ENCODE measurements around the gene PARN.
"Not testable (repeated sequence)": the region's sequence is repeated elsewhere in the genome, so short reads cannot be mapped to it uniquely, and the experiment has no call there.

The PARN gene

GRCh38 chr16:14423344-14423743, 206.7 kb downstream of the PARN start:
- DNase-seq, result no peak

DNA sequence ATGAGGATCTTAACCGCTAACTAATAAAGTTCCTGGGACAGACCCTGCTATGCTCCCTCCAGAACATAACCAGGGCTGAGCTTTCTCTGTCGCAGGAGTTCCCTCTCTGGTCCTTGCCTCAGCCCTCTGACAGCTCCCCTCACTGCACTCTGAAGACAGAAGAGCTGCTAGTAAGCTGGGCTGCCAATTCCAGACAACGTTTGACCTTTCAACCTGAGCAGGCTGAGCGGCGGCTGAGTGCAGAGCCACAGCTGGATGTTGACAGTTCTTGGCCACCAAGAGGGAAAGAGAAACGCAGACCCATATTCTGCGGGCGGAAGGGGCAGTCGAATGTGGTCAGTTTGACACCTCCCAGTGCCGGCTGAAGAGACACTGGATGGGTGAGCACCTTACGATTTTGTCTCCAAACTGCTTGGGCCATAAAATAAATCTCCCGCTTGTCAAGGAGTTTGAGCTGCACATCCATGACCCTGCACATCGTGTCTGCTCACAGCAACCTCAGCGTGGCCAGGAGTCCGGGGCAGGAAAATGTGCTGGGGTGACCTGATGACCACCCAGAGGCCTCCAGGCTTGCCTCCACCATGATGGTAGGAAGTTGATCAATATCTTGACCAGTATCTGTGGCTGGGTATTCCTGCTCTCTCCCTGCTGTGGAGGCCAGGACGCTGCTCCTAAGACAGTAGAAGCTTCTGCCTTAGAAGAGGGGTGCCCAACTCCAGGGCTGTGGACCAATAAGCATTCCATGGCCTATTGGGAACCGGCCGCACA, 209.2 kb downstream of the PARN start:
- no peak for DNase-seq

GRCh38 chr16:14420243-14420642, 209.8 kb downstream of the PARN start:
- not testable (repeated sequence) for DNase-seq

DNA sequence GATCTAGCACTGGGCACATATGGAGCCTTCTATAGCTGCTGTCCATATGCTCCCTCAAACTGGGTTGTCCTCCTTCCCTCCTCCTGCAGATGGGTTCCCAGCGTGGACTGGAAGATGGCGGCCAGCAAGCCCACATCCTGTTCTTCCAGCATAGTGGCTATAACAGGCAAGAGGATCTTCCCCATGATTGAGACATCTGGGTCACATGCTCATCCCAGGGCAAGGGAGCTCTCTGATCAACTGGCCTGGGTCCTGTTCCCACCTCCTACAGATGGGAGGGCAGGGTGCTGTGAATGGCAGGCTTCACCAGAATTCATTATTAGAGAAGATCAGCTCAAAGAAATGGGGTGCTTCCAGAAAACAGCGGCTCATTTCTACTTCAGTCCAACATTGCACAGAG, 210.2 kb downstream of the PARN start:
- DNase-seq, result no peak

GRCh38 chr16:14418795-14419225, 211.2 kb downstream of the PARN start:
- DNase-seq, result no peak

DNA sequence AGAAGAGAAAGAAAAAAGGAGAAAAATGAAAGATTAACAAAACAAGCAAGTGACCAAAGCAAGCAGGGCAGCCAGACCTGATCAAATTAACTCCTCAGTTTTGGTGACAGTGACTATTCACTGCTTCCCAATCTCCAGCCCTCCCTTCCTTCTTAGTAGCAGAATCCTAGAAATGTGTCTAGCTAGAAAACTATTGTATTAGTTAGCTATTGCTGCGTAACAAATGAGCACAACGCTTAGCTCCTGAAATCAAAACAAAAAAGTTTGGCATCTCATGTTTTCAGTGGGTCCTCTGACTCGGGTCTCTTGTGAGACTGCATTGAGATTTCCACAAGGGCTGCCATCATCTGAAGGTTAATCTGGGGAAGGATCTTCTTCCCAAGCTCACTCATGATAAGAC, 213.9 kb downstream of the PARN start:
- DNase-seq, result no peak

- no peak for DNase-seq
Observed at GRCh38 chr16:14415291-14415690, 214.8 kb downstream of the PARN start.

DNA sequence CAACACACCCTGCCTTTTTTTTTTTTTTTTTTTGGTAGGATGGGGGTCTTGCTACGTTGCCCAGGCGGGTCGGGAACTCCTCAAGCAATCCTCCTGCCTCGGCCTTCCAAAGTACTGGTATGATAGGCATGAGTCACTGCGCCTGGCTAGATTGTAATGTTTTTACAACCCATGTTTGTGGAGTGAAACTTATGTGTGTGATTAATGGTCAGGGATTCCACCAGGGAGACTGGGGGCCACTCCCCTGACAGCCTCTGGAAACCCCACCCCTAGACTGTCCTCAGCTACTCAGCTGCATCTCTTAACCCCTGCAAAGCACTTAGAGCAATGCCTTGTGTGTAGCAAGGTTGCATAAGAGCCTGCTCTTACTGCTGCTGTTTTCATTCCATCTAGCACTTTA, 220.5 kb downstream of the PARN start:
- DNase-seq, result no peak

GRCh38 chr16:14407786-14408399, 222.2 kb downstream of the PARN start:
- no peak for DNase-seq

DNA sequence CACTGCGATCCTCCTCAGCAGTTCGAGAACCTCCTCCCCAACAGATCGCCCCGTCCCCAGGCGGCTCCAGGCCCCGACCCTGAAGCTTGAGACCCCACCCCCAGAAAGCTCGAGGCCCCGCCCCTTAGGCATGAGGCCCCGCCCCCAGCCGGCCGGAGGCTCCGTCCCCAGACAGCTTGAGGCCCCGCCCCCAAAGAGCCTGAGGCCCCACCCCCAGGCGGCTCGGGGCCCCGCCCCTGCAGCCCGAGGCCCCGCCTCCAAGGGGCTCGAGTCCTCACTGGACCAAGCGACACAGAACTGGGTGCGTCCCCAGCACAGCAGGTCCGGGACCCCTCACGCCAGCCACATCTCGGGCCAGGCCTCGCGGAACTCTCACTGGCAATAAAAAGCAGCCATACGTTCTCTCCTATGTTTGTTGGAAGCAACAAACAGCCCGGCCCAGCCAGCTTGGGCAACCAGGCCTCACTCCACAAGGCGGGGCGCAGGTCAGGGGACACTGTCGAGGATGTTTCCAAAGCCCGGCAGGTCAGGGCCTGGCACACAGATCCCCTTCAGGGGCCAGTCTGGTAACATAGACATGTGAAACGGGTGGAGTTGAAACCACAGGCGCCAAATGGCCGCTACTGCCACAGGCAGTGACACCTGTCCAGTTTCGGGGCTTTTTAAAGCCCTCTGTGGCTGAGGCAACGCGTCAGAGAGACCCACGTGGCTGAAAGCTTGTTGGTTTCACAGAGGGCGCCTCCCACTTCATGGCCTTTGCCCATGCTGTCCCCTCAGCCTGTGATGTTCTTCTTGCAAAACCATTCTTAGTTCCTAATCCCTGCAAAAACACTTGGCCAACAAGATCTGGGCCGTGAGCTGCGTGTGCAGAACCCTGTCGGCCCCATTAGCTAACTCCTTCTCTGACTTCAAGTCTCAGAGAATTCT, 224.2 kb downstream of the PARN start:
- DNase-seq, result no peak

DNA sequence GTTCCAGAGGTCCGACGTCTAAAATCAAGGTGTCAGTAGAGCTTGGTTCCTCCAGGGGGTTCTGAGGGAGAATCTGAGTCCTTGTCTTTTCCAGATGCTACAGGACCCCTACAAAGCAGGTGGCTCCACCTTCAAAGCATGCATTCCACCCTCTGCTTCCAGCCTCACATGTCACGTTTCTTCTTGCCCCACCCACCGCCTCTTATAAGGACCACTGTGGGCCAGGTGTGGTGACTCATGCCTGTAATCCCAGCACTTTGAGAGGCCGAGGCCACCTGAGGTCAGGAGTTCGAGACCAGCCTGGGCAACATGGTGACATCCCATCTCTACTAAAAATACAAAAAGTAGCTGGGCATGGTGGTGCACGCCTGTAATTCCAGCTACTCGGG, 227.1 kb downstream of the PARN start:
- DNase-seq, result not testable (repeated sequence)

DNA sequence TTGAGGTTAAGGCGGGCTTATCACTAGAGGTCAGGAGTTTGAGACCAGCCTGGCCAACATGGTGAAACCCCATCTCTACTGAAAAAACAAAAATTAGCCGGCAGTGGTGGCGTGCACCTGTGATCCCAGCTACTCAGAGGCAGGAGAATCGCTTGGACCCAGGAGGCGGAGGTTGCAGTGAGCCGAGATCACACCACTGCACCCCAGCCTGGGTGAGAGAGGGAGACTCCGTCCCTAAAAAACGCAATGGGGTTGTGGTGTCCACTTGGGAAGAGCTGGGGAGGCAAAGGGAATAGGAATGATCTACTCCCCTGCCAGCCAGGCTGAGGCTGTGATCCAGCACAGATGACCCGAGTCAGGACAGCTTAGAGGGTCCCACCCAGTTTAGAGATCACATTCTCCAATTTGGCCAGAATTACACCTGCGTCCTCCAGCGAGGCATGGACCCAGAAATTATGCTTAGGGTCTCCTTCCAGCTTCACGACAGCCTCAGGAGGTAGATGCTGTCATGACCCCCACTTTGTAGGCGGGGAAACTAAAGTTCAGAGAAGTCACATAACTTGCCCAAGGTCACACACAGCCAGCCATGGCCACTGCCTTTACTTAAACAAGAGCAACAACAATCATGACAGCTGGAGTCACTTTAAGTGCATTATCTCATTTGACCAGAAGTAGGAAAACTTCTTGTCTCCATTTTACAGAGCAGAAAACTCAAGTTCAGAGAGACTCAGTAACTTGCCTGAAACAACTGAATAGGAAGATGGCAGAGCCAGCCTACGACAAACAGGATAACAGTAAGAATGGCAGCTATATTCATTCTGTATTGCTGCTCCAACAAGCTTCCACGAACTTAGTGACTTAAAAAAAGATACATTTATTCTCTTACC, 227.7 kb downstream of the PARN start:
- DNase-seq, result not testable (repeated sequence)

DNA sequence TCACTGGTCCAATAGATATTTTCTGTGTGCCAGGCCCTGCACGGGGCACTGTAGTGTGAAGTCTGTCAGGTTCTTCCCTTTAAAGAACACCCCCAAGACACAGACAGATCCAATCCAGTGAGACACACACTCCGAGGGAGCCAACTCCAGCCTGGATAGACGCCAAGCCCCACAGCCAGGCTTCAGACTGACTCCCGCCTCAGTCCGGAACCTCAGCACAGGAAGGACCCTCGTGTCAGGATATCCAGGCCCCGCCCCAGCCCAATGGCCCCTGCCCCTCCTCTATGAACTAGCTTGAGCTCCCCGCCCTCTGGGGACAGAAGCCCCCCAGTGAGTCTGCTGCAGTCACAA, 228.4 kb downstream of the PARN start:
- DNase-seq, result not testable (repeated sequence)

DNA sequence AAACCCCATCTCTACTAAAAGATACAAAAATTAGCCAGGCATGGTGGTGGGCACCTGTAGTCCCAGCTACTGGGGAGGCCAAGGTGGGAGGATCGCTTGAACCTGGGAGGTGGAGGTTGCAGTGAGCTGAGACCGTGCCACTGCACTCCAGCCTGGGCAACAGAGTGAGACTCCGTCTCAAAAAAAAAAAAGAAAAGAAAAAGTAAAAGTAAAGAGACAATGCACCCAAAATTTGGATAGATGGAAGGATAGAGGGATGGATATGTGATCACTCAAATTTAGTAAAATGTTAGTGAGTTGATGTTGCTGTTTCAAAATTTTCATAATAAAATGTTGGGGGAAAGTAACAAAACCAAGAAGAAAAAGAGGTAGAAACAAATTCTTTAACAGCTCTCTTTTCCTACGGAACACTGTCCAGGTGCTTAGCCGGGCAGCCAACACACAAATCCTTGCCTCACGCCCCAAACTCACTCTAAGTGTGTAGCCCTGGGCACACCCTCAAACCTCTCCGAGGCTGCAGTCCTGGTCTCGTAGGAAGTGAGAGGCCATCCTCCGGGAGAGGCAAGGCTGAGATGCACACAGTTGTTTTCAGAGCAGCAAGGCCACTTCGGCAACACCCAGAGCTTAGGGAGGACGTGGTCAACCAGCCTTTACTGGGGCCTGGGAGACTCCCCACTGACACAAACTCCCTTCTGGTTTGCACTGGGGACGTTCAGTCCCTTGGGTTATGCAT, 228.9 kb downstream of the PARN start:
- not testable (repeated sequence) for DNase-seq

GRCh38 chr16:14400285-14400977, 229.6 kb downstream of the PARN start:
- DNase-seq, result no peak

- no peak for DNase-seq
Observed at GRCh38 chr16:14399378-14400284, 230.4 kb downstream of the PARN start.

GRCh38 chr16:14398014-14398717, 231.9 kb downstream of the PARN start:
- no peak for DNase-seq

DNA sequence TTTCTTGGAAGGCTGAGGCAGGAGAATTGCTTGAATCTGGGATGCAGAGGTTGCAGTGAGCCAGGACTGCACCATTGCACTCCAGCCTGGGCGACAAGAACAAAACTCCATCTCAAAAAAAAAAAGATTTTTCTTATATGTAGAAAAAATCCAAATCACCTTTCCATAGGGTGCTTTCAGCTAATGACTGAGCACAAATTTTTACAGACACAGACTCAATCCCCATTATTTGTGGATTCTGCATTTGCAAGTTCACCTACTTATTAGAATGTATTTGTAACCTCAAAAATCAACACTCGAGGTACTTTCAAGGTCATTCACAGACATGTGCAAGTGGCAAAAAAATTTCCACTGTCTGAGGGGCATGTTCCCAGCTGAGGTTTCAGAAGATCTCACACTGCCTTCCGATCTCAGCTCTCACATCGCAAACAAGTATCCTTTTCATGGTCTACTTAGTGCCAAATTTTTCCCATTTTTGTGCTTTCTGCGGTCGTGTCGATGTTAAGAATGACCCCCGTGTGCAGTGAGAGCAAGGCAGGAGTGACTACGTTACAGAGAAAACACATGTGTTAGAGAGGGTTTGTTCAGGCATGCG, 234.3 kb downstream of the PARN start:
- DNase-seq, result not testable (repeated sequence)

- no peak for DNase-seq
Observed at GRCh38 chr16:14394834-14395233, 235.2 kb downstream of the PARN start.
